Measurements from ENCODE around the gene SELENOO.

Gene SELENOO

DNA sequence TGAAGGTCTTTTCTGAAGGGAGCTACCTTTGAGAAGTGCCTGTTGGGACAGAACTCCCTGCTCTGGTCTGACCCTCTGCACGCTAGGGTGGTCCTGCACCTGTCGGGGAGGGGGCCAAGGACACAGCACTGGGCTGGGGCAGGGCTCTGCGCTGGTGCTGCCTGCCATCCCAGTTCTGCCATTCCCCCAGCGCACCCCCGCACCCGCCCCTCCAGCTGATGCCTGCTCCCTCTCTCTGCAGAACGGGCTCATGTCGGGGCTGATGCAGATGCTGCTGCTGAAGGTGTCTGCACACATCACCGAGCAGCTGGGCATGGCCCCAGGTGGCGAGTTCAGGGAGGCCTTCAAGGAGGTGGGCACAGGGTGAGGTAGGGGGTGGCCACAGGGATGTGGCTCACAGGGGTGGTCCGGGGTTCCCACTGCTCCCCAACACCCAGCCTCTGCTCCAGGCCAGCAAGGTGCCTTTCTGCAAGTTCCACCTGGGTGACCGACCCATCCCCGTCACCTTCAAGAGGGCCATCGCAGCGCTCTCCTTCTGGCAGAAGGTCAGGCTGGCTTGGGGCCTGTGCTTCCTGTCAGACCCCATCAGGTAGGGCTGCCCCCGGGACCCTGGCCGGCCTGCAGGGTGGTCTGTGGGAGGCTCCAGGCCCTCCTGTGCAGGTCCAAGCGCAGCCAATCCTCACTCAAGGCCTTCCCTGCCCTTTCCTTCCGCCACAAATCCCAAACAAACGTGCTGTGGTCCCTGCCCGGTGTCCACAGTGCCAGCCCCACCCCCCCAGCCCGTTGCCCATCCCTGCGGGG, 3.6 kb upstream of the SELENOO start:
- Histone ChIP-seq H3K79me1 (replicated peaks; ENCODE audit: low read length, poor library complexity, severe bottlenecking) (peaks cover 38% of the 10 kb centered on the region), H3K9me3 (ENCODE audit: control insufficient read depth, low read length) (no peaks in the 10 kb centered on the region), H3K23ac (ENCODE audit: low read length in 2 of 2) (no peak overlapping the region), H2BK5ac (ENCODE audit: low read depth, low read length, poor library complexity, severe bottlenecking) (no peak overlapping the region), H3K4ac (ENCODE audit: low read depth in 1 of 2, low read length in 2 of 2) (no peak overlapping the region), H3K4me3 (ENCODE audit: insufficient read depth in 1 of 2, low read depth in 1 of 2, low read length in 2 of 2) (no peak overlapping the region), H3K14ac (ENCODE audit: low read length in 2 of 2) (no peak overlapping the region), H3K27ac (ENCODE audit: low read length, poor library complexity, severe bottlenecking) (no peak overlapping the region), H3K27me3 (ENCODE audit: control insufficient read depth in 1 of 2, insufficient read depth in 1 of 2, low read length in 2 of 2) (no peaks in the 10 kb centered on the region), H2AFZ (ENCODE audit: low read depth, low read length) (no peak overlapping the region), H3K4me1 (ENCODE audit: control insufficient read depth, insufficient read depth, low read depth, low read length) (peaks cover 24% of the 10 kb centered on the region), H4K8ac (ENCODE audit: low read length) (no peak overlapping the region), H2AK5ac (ENCODE audit: low read length, severe bottlenecking) (no peak overlapping the region), H3K9ac (ENCODE audit: low read length) (no peak overlapping the region), H3K18ac (ENCODE audit: low read depth in 1 of 2, low read length in 2 of 2) (no peak overlapping the region), H3K36me3 (ENCODE audit: control insufficient read depth in 1 of 2, insufficient read depth in 2 of 2, low read depth in 1 of 2, low read length in 2 of 2) (peaks cover 25 to 70% of the 10 kb centered on the region in 2 experiments), H2BK120ac (ENCODE audit: low read depth, low read length) (no peak overlapping the region), H2BK15ac (ENCODE audit: low read depth, poor library complexity, severe bottlenecking) (no peak overlapping the region), H2BK12ac (ENCODE audit: low read length in 2 of 2) (no peak overlapping the region), H3K4me2 (ENCODE audit: low read length, poor library complexity, severe bottlenecking) (no peak overlapping the region), H4K91ac (ENCODE audit: low read length) (no peak overlapping the region)
- 91% methylated on average over 23 of the region's 23 CpGs for WGBS
- DNase-seq: no peak

DNA sequence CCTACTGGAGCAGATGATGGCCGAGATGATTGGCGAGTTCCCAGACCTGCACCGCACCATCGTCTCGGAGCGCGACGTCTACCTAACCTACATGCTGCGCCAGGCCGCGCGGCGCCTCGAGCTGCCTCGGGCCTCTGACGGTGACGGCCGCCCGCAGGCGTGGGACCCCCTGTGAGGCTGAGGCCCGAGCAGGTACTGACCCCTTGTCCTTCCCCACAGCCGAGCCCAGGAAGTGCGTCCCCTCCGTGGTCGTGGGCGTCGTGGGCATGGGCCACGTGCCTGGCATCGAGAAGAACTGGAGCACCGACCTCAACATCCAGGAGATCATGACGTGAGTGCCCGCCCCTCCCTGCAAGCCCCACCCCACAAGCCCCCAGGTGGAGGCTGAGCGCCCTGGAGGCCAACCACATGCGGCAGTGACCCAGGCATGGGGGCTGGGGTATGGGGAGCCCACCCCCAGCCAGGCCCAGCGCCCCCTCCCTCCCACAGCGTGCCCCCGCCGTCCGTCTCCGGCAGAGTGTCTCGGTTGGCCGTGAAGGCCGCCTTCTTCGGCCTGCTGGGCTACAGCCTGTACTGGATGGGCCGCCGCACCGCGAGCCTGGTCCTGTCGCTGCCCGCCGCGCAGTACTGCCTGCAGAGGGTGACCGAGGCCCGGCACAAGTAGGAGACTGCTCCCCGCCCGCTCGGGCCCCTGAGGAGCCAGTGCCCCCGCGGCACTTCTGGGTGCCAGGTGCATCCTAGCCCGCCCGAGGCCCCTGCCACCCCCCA, 2.8 kb upstream of the SELENOO start:
- Histone ChIP-seq H2AK5ac (ENCODE audit: low read length, severe bottlenecking) (no peak overlapping the region), H3K9ac (ENCODE audit: low read length) (no peak overlapping the region), H3K36me3 (ENCODE audit: control insufficient read depth in 1 of 2, insufficient read depth in 2 of 2, low read depth in 1 of 2, low read length in 2 of 2) (peaks cover 26 to 62% of the 10 kb centered on the region in 2 experiments), H3K9me3 (ENCODE audit: control insufficient read depth, low read length) (no peaks in the 10 kb centered on the region), H3K14ac (ENCODE audit: low read length in 2 of 2) (no peak overlapping the region), H3K79me1 (replicated peaks; ENCODE audit: low read length, poor library complexity, severe bottlenecking) (peaks cover 34% of the 10 kb centered on the region), H3K4me2 (ENCODE audit: low read length, poor library complexity, severe bottlenecking) (no peak overlapping the region), H4K8ac (ENCODE audit: low read length) (no peak overlapping the region), H2BK12ac (ENCODE audit: low read length in 2 of 2) (no peak overlapping the region), H4K91ac (ENCODE audit: low read length) (peak overlapping the region; percentile 6), H3K18ac (ENCODE audit: low read depth in 1 of 2, low read length in 2 of 2) (no peak overlapping the region), H3K27me3 (ENCODE audit: control insufficient read depth in 1 of 2, insufficient read depth in 1 of 2, low read length in 2 of 2) (no peaks in the 10 kb centered on the region), H2BK120ac (ENCODE audit: low read depth, low read length) (no peak overlapping the region), H2AFZ (ENCODE audit: low read depth, low read length) (no peak overlapping the region), H3K4ac (ENCODE audit: low read depth in 1 of 2, low read length in 2 of 2) (no peak overlapping the region), H2BK15ac (ENCODE audit: low read depth, poor library complexity, severe bottlenecking) (no peak overlapping the region), H2BK5ac (ENCODE audit: low read depth, low read length, poor library complexity, severe bottlenecking) (no peak overlapping the region), H3K4me3 (ENCODE audit: insufficient read depth in 1 of 2, low read depth in 1 of 2, low read length in 2 of 2) (no peak overlapping the region), H3K23ac (ENCODE audit: low read length in 2 of 2) (no peak overlapping the region), H3K4me1 (ENCODE audit: control insufficient read depth, insufficient read depth, low read depth, low read length) (peaks cover 21% of the 10 kb centered on the region), H3K27ac (ENCODE audit: low read length, poor library complexity, severe bottlenecking) (no peak overlapping the region)
- no peak for DNase-seq
- WGBS: 96% methylated on average over 58 of the region's 61 CpGs

DNA sequence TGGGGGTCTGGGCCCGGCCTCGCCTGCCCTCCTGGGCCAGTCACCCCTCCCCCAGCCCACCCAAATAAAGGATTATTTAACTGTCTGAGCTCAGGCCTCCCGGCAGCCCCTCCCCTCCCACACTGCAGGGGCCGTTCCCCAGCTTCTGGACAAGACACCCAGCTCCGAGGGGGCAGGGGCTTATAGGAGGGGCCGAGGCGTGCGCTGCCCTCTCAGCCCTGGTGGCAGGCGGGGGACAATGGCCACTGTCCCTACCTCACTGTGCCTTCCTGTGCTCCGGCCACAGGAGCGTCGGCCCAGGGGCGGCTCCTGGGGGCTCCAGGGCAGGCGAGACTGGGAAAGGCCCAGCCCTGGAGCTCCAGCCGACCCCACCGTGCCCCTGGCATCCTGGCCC, 2.2 kb upstream of the SELENOO start:
- no peak overlapping the region for H3K4me2 ChIP-seq (ENCODE audit: low read length, poor library complexity, severe bottlenecking)
- H3K4me1 ChIP-seq (ENCODE audit: control insufficient read depth, insufficient read depth, low read depth, low read length): peaks cover 21% of the 10 kb centered on the region
- H3K36me3 ChIP-seq (ENCODE audit: control insufficient read depth in 1 of 2, insufficient read depth in 2 of 2, low read depth in 1 of 2, low read length in 2 of 2): peaks cover 32 to 56% of the 10 kb centered on the region in 2 experiments
- H3K18ac ChIP-seq (ENCODE audit: low read depth in 1 of 2, low read length in 2 of 2): no peak overlapping the region
- peaks cover 32% of the 10 kb centered on the region for H3K79me1 ChIP-seq (replicated peaks; ENCODE audit: low read length, poor library complexity, severe bottlenecking)
- H3K27ac ChIP-seq (ENCODE audit: low read length, poor library complexity, severe bottlenecking): no peak overlapping the region
- no peak overlapping the region for H2BK120ac ChIP-seq (ENCODE audit: low read depth, low read length)
- no peak for DNase-seq
- H4K8ac ChIP-seq (ENCODE audit: low read length): no peak overlapping the region
- H3K4ac ChIP-seq (ENCODE audit: low read depth in 1 of 2, low read length in 2 of 2): no peak overlapping the region
- H3K9ac ChIP-seq (ENCODE audit: low read length): no peak overlapping the region
- H3K14ac ChIP-seq (ENCODE audit: low read length in 2 of 2): no peak overlapping the region
- WGBS: 98% methylated on average over 14 of the region's 16 CpGs
- no peak overlapping the region for H3K23ac ChIP-seq (ENCODE audit: low read length in 2 of 2)
- H2BK5ac ChIP-seq (ENCODE audit: low read depth, low read length, poor library complexity, severe bottlenecking): no peak overlapping the region
- H3K4me3 ChIP-seq (ENCODE audit: insufficient read depth in 1 of 2, low read depth in 1 of 2, low read length in 2 of 2): no peak overlapping the region
- no peak overlapping the region for H2AK5ac ChIP-seq (ENCODE audit: low read length, severe bottlenecking)
- no peaks in the 10 kb centered on the region for H3K27me3 ChIP-seq (ENCODE audit: control insufficient read depth in 1 of 2, insufficient read depth in 1 of 2, low read length in 2 of 2)
- H4K91ac ChIP-seq (ENCODE audit: low read length): no peak overlapping the region
- H2BK15ac ChIP-seq (ENCODE audit: low read depth, poor library complexity, severe bottlenecking): no peak overlapping the region
- no peaks in the 10 kb centered on the region for H3K9me3 ChIP-seq (ENCODE audit: control insufficient read depth, low read length)
- H2AFZ ChIP-seq (ENCODE audit: low read depth, low read length): no peak overlapping the region
- H2BK12ac ChIP-seq (ENCODE audit: low read length in 2 of 2): no peak overlapping the region

DNA sequence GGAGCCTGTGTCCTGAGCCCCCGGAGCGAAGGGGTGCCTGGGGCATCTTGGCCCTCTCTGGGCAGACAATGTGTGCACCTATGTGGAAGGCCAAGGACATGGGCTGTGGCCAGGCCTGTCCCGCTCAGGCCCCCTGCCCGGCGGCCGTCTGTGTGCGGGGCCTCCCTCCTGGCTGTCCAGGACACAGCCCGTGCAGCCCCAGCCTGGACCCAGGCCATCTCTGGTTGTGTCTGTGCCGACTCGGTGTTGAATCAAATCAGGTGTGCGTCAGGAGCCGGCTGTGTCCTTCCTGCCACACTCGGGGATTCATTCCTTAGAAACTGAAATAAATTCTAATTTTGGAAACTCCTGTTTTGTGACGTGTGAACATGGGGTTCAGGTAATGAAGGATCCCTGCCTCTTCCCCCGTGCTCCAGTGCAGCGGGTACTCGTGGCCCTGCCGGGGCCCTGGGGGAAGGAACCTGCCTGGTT, 1.5 kb upstream of the SELENOO start:
- peak overlapping the region; percentile 81 for H3K9ac ChIP-seq (ENCODE audit: low read length)
- H3K79me1 ChIP-seq (replicated peaks; ENCODE audit: low read length, poor library complexity, severe bottlenecking): peaks cover 26% of the 10 kb centered on the region
- WGBS: 94% methylated on average over 18 of the region's 18 CpGs
- H4K8ac ChIP-seq (ENCODE audit: low read length): no peak overlapping the region
- H2BK120ac ChIP-seq (ENCODE audit: low read depth, low read length): no peak overlapping the region
- peaks cover 28 to 49% of the 10 kb centered on the region in 2 experiments for H3K36me3 ChIP-seq (ENCODE audit: control insufficient read depth in 1 of 2, insufficient read depth in 2 of 2, low read depth in 1 of 2, low read length in 2 of 2)
- no peak overlapping the region for H2AFZ ChIP-seq (ENCODE audit: low read depth, low read length)
- peak overlapping the region in 1 of 2 experiments; percentile 24 for H3K4ac ChIP-seq (ENCODE audit: low read depth in 1 of 2, low read length in 2 of 2)
- DNase-seq: no peak
- H3K4me1 ChIP-seq (ENCODE audit: control insufficient read depth, insufficient read depth, low read depth, low read length): peaks cover 21% of the 10 kb centered on the region
- no peak overlapping the region for H4K91ac ChIP-seq (ENCODE audit: low read length)
- H3K4me2 ChIP-seq (ENCODE audit: low read length, poor library complexity, severe bottlenecking): no peak overlapping the region
- H3K23ac ChIP-seq (ENCODE audit: low read length in 2 of 2): no peak overlapping the region
- no peaks in the 10 kb centered on the region for H3K9me3 ChIP-seq (ENCODE audit: control insufficient read depth, low read length)
- no peak overlapping the region for H2AK5ac ChIP-seq (ENCODE audit: low read length, severe bottlenecking)
- H3K27ac ChIP-seq (ENCODE audit: low read length, poor library complexity, severe bottlenecking): no peak overlapping the region
- H2BK12ac ChIP-seq (ENCODE audit: low read length in 2 of 2): no peak overlapping the region
- no peak overlapping the region for H3K18ac ChIP-seq (ENCODE audit: low read depth in 1 of 2, low read length in 2 of 2)
- no peak overlapping the region for H3K14ac ChIP-seq (ENCODE audit: low read length in 2 of 2)
- no peak overlapping the region for H2BK15ac ChIP-seq (ENCODE audit: low read depth, poor library complexity, severe bottlenecking)
- H3K4me3 ChIP-seq (ENCODE audit: insufficient read depth in 1 of 2, low read depth in 1 of 2, low read length in 2 of 2): peak overlapping the region in 1 of 2 experiments; percentile 78
- H3K27me3 ChIP-seq (ENCODE audit: control insufficient read depth in 1 of 2, insufficient read depth in 1 of 2, low read length in 2 of 2): no peaks in the 10 kb centered on the region
- H2BK5ac ChIP-seq (ENCODE audit: low read depth, low read length, poor library complexity, severe bottlenecking): no peak overlapping the region
